Stomach (tissue), 4 donors: ENCODE measurements around the gene PLEKHO1.

Experiments
- CTCF ChIP-seq, 7 experiments: fragments of 450-650 bp in 4 of 7; fragments of 200-600 bp in 3 of 7; sonication (generic) in 3 of 7; IDR thresholded peaks; one replicate each; pipeline ENCODE4 v1.5.1; 2016 to 2019; ENCODE audit warnings: antibody characterized with exemption in 7 of 7, control low read depth in 2 of 7, mild to moderate bottlenecking in 1 of 7
- EP300 ChIP-seq: sonication (generic); formaldehyde crosslinking; IDR thresholded peaks from one replicate; pipeline ENCODE4 v1.6.1; 2017; ENCODE audit warnings: antibody characterized with exemption
- POLR2A ChIP-seq, 4 donors: fragments of 450-650 bp; IDR thresholded peaks; one replicate each; pipeline ENCODE4 v1.6.1; 2016; ENCODE audit warnings: antibody characterized with exemption in 4 of 4, control low read depth in 2 of 4, mild to moderate bottlenecking in 1 of 4, moderate library complexity in 1 of 4

DNA sequence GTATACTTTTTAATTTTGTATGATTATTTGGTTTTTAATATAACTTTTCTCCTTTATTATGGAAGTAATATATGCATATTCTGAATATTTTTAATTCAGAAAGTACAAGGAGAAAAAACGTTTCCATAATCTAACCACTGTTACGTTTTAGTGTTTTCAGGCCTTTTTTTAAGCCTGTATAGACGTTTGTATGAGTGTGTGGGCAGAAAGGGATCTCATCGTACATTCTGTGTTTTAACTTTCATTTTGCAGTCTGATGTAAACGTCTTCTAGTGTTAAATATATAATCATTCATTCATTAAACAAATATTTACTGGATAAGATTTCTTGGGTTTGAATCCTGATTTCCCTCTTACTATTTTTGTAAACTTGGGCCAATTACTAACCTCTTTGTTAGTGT lies 38.0 kb upstream of the PLEKHO1 start:
- TF ChIP-seq CTCF (IDR thresholded peaks at IDR 0.05), result no peak
- TF ChIP-seq POLR2A (IDR thresholded peaks at IDR 0.05), result no peak
- no peak for TF ChIP-seq EP300
